CD4-positive, alpha-beta T cell (primary cell): Measurements from ENCODE around the gene ASB10. TPM values are rescaled to one million over a fixed set of nuclear protein-coding genes. Genes with fewer than 3 reads are reported as not detected.

Experiments used
- ATAC-seq: fragments of 200-7000 bp; cut with Tn5 transposase; one replicate; pipeline ENCODE4 v1.10.0; 2022; ENCODE audit warnings: mild to moderate bottlenecking; ENCODE audit not compliant: poor library complexity
- CTCF ChIA-PET: fragments of 350-600 bp; sonication (Branson Sonifier 250); formaldehyde crosslinking; loops from one replicate; lab custom pipeline; 2021; ENCODE audit warnings: antibody characterized with exemption, inconsistent platforms; lab: Charles Lee
- POLR2A ChIA-PET: fragments of 350-600 bp; sonication (Branson Sonifier 250); formaldehyde crosslinking; loops from one replicate; lab custom pipeline; 2021; ENCODE audit warnings: antibody characterized with exemption, inconsistent platforms; lab: Charles Lee
- DNase-seq, 14 experiments: peaks; one replicate each; pipeline ENCODE4 v3.0.0-alpha.2; 2013 to 2020; ENCODE audit warnings: mixed read lengths in 2 of 14
- H3K27ac ChIP-seq, 2 donors: one replicate each; pipeline versions ENCODE4 v1.5.1 to v1.7.0; 2013; ENCODE audit warnings: low read length in 2 of 2, low read depth in 1 of 2, mild to moderate bottlenecking in 1 of 2
- H3K27me3 ChIP-seq, 2 experiments: 1 replicate in 1 of 2; 2 replicates in 1 of 2; pipeline versions ENCODE4 v1.6.1 to v1.7.0; 2013; ENCODE audit warnings: low read length in 2 of 2, control low read depth in 1 of 2, mild to moderate bottlenecking in 1 of 2, moderate library complexity in 1 of 2; ENCODE audit not compliant: insufficient read depth in 2 of 2, control insufficient read depth in 1 of 2
- H3K36me3 ChIP-seq: one replicate; pipeline ENCODE4 v1.6.1; 2013; ENCODE audit warnings: low read length, control low read depth; ENCODE audit not compliant: insufficient read depth
- H3K4me1 ChIP-seq: one replicate; pipeline ENCODE4 v1.6.1; 2013; ENCODE audit warnings: low read length, control low read depth; ENCODE audit not compliant: insufficient read depth
- H3K4me3 ChIP-seq: one replicate; pipeline ENCODE4 v1.5.1; 2013; ENCODE audit warnings: mild to moderate bottlenecking, low read length, moderate library complexity
- H3K9me3 ChIP-seq, 2 experiments: 1 replicate in 1 of 2; 2 replicates in 1 of 2; pipeline versions ENCODE4 v1.6.1 to v1.7.0; 2013; ENCODE audit warnings: low read length in 2 of 2, mild to moderate bottlenecking in 2 of 2, control low read depth in 1 of 2, moderate library complexity in 1 of 2; ENCODE audit not compliant: control insufficient read depth in 1 of 2, insufficient read depth in 1 of 2
- H3K27ac Mint-ChIP-seq: one replicate; pipeline ENCODE4 v1.8.0; 2020; ENCODE audit warnings: mixed read lengths
- H3K27me3 Mint-ChIP-seq: one replicate; pipeline ENCODE4 v1.8.0; 2021; ENCODE audit warnings: mixed read lengths
- H3K36me3 Mint-ChIP-seq: one replicate; pipeline ENCODE4 v1.8.0; 2021; ENCODE audit warnings: low read depth, mixed read lengths
- H3K4me1 Mint-ChIP-seq: one replicate; pipeline ENCODE4 v1.8.0; 2021; ENCODE audit warnings: low read depth, mixed read lengths
- H3K4me3 Mint-ChIP-seq: one replicate; pipeline ENCODE4 v1.8.0; 2020; ENCODE audit warnings: mild to moderate bottlenecking, mixed read lengths
- H3K9me3 Mint-ChIP-seq: one replicate; pipeline ENCODE4 v1.8.0; 2020; ENCODE audit warnings: mixed read lengths
- CTCF ChIP-seq: fragments of 200-600 bp; IDR thresholded peaks from one replicate; pipeline ENCODE4 v1.8.0; 2022; ENCODE audit warnings: antibody characterized with exemption, mild to moderate bottlenecking
- intact Hi-C, 2 experiments: fragments of 100-400 bp; cut with DNase I in 1 of 2; cut with micrococcal nuclease in 1 of 2; formaldehyde crosslinking; loops; one replicate each; pipeline versions ENCODE4 v1.15.1 to v1.9.0; 2023 to 2025; cut with DNase I, micrococcal nuclease
- total RNA-seq, 174 experiments: library from RNA in 2 of 174; stranded (reverse) in 2 of 174; gene quantifications; one replicate each; pipeline ENCODE4 v1.2.3 and lab custom pipeline; 2021 to 2026

ASB10 gene
- total RNA-seq, 2 experiments from 2014 or later: not detected

- no peaks in the 10 kb centered on the region for H3K9me3 ChIP-seq
- ChIA-PET CTCF (interaction anchor here (1.7 kb wide), 1 partner anchor 10 kb away, joined by 4 read pairs; no protein-coding TSS in a partner anchor), POLR2A (no interaction called here)
- Mint-ChIP-seq H3K9me3 (no peaks in the 10 kb centered on the region), H3K36me3 (no peaks in the 10 kb centered on the region), H3K4me3 (no peak overlapping the region), H3K27me3 (peaks cover 16% of the 10 kb centered on the region), H3K27ac (no peak overlapping the region), H3K4me1 (peaks cover 6% of the 10 kb centered on the region)
- H3K4me1 ChIP-seq: peaks cover 4% of the 10 kb centered on the region
- no peaks in the 10 kb centered on the region for H3K36me3 ChIP-seq
- intact Hi-C loops: loop anchor here in 1 of 2 experiments (10.0 kb wide), 1 partner anchor 83 kb away; the partner anchor contains the start of gene SMARCD3
- ATAC-seq (no peak), DNase-seq (no peak)
- H3K27me3 ChIP-seq: peaks cover 21 to 25% of the 10 kb centered on the region in 2 experiments
- no peak for TF ChIP-seq CTCF
- no peak overlapping the region for H3K27ac ChIP-seq
- H3K4me3 ChIP-seq: no peak overlapping the region
Measured at GRCh38 chr7:151161757-151162156, 25.3 kb downstream of the ASB10 start.

GRCh38 chr7:151157645-151158329, 29.3 kb downstream of the ASB10 start:
- Mint-ChIP-seq H3K4me1 (no peaks in the 10 kb centered on the region), H3K27me3 (peaks cover 31% of the 10 kb centered on the region), H3K4me3 (no peak overlapping the region), H3K9me3 (no peaks in the 10 kb centered on the region), H3K27ac (no peak overlapping the region), H3K36me3 (no peaks in the 10 kb centered on the region)
- no peaks in the 10 kb centered on the region for H3K4me1 ChIP-seq
- POLR2A ChIA-PET: no interaction called here
- H3K27ac ChIP-seq: no peak overlapping the region
- no peaks in the 10 kb centered on the region for H3K36me3 ChIP-seq
- CTCF ChIA-PET: interaction anchor here (0.9 to 1.0 kb wide), 2 partner anchors 9 to 14 kb away, joined by 4 read pairs; no protein-coding TSS in a partner anchor
- no peak overlapping the region for H3K4me3 ChIP-seq
- peaks cover 3 to 11% of the 10 kb centered on the region in 2 experiments for H3K27me3 ChIP-seq
- TF ChIP-seq CTCF: no peak
- H3K9me3 ChIP-seq: no peaks in the 10 kb centered on the region
- ATAC-seq (no peak), DNase-seq (no peak)
- intact Hi-C loops: no loop called here

DNA sequence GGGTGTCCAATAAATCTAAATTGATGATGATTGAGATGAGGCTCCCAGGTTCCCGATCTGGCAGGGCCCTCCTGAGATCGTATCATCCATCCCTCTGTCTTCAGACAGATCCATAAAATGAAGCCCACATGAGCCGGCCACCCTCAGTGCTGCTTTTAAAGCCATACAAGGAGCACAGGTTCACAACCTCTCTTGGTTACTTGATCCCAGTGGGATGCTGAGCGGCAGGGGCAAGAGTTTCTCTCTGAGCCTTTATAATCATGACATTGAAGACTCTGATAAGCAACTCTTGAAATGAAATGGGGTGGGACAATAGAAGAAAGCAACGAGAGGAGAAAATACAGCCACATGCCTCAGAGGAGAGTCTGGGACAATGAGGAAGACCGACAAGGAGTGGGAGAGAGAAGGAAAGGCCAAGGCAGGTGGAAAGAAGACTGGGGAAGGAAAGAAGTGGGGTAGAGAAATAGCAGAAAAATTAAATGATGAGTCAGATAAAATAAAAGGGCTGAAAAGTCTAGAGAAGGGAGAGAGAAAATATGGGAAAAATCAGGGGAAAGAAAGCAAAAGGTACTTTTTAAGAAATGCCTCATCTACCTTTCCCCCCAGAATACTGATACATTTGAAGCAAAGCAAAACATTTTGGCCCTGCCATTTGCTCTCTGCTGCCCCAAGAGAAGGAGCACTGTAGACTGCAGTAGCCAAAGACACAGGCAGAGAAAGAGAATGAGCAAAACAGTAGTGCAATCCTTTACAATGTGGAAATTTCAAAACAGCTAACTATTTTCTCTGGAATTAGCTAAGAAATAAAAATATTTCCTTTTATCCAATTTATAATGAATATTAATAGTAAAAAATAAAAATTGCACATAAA, 34.2 kb downstream of the ASB10 start:
- no peak for ATAC-seq
- TF ChIP-seq CTCF: no peak
- H3K27me3 ChIP-seq: peaks cover 14 to 34% of the 10 kb centered on the region in 2 experiments
- H3K4me1 ChIP-seq: no peaks in the 10 kb centered on the region
- intact Hi-C loops: no loop called here
- ChIA-PET CTCF (no interaction called here), POLR2A (interaction anchor here (0.6 kb wide), 2 partner anchors 48 to 118 kb away, joined by 3 read pairs; no protein-coding TSS in a partner anchor)
- H3K9me3 ChIP-seq: no peaks in the 10 kb centered on the region
- no peak overlapping the region for H3K4me3 ChIP-seq
- Mint-ChIP-seq H3K27me3 (peaks cover 26% of the 10 kb centered on the region), H3K27ac (no peak overlapping the region), H3K4me3 (no peak overlapping the region), H3K9me3 (no peaks in the 10 kb centered on the region), H3K36me3 (no peaks in the 10 kb centered on the region), H3K4me1 (no peaks in the 10 kb centered on the region)
- DNase-seq: no peak
- no peaks in the 10 kb centered on the region for H3K36me3 ChIP-seq
- no peak overlapping the region for H3K27ac ChIP-seq
